ENCODE results near the gene RREB1. TPM values are rescaled to one million over a fixed set of nuclear protein-coding genes. Genes with fewer than 3 reads are reported as not detected.
A peak's percentile ranks its signal among the peaks of the same experiment; 100 is the strongest.

Gene RREB1
- total and polyA plus RNA-seq, 10 donors = 3.2 to 72.0 (median 54.6) TPM

GRCh38 chr6:7238900-7239589 is 131.3 kb downstream of the RREB1 start:
- H3K27me3 ChIP-seq (replicated peaks in 1 of 7) = no peaks in the 10 kb centered on the region
- peaks cover 12 to 60% (median 46%) of the 10 kb centered on the region in 6 donors for H3K4me1 ChIP-seq
- H3K9me3 ChIP-seq = no peaks in the 10 kb centered on the region
- TF ChIP-seq POLR2AphosphoS5 (IDR thresholded peaks at IDR 0.05) (peak; percentile 61 to 70 (median 69)), POLR2A (IDR thresholded peaks at IDR 0.05) (no peak), CTCF (IDR thresholded peaks at IDR 0.05 in 8 of 11, conservative IDR thresholded peaks at IDR 0.05 in 3 of 11) (peak; percentile 34 to 83 (median 72))
- WGBS, 5 donors = 35 to 39% (median 38%) methylated on average over 10 of the region's 10 CpGs
- peaks cover 0 to 82% (median 36%) of the 10 kb centered on the region in 6 donors for H3K36me3 ChIP-seq
- H3K27ac ChIP-seq = peak overlapping the region in 3 of 8 donors; percentile 25 to 55 (median 37)
- peak; percentile 94 for DNase-seq
- no peak overlapping the region for H3K4me3 ChIP-seq
- intact Hi-C loops (cut with DNase I; ENCODE audit: low total_unique reads) = no loop called here

GRCh38 chr6:7239590-7239948 is 131.8 kb downstream of the RREB1 start:
- TF ChIP-seq POLR2A (IDR thresholded peaks at IDR 0.05) (no peak), CTCF (IDR thresholded peaks at IDR 0.05 in 8 of 11, conservative IDR thresholded peaks at IDR 0.05 in 3 of 11) (no peak), POLR2AphosphoS5 (IDR thresholded peaks at IDR 0.05) (no peak)
- DNase-seq = no peak
- Histone ChIP-seq H3K27me3 (replicated peaks in 1 of 7) (no peaks in the 10 kb centered on the region), H3K27ac (peak overlapping the region in 2 of 8 donors; percentile 25 to 55), H3K9me3 (no peaks in the 10 kb centered on the region), H3K4me3 (no peak overlapping the region), H3K4me1 (peaks cover 12 to 62% (median 46%) of the 10 kb centered on the region in 6 donors), H3K36me3 (peaks cover 0 to 81% (median 32%) of the 10 kb centered on the region in 6 donors)
- 70 to 79% (median 73%) methylated on average over 5 of the region's 5 CpGs for WGBS, 5 donors
- intact Hi-C loops (cut with DNase I; ENCODE audit: low total_unique reads) = no loop called here

- no peaks in the 10 kb centered on the region for H3K9me3 ChIP-seq
- 88 to 96% (median 92%) methylated on average over 9 of the region's 9 CpGs for WGBS, 5 donors
- H3K27ac ChIP-seq = peak overlapping the region in 1 of 8 donors; percentile 73
- intact Hi-C loops (cut with DNase I; ENCODE audit: low total_unique reads) = loop anchor here (5.0 kb wide), 1 partner anchor 568 kb away; no protein-coding TSS in a partner anchor
- no peak overlapping the region for H3K4me3 ChIP-seq
- no peak for TF ChIP-seq POLR2AphosphoS5 (IDR thresholded peaks at IDR 0.05)
- TF ChIP-seq POLR2A (IDR thresholded peaks at IDR 0.05) = no peak
- no peak for TF ChIP-seq CTCF (IDR thresholded peaks at IDR 0.05 in 8 of 11, conservative IDR thresholded peaks at IDR 0.05 in 3 of 11)
- H3K36me3 ChIP-seq = peaks cover 0 to 81% (median 25%) of the 10 kb centered on the region in 6 donors
- DNase-seq = no peak
- peaks cover 12 to 60% (median 46%) of the 10 kb centered on the region in 6 donors for H3K4me1 ChIP-seq
- no peaks in the 10 kb centered on the region for H3K27me3 ChIP-seq (replicated peaks in 1 of 7)
These were observed 132.6 kb downstream of the RREB1 start for GRCh38 chr6:7240351-7240750.

GRCh38 chr6:7241160-7241559 is 133.4 kb downstream of the RREB1 start:
- 90 to 95% (median 91%) methylated on average over 8 to 10 of the region's 10 CpGs for WGBS, 5 donors
- intact Hi-C loops (cut with DNase I; ENCODE audit: low total_unique reads) = loop anchor here (5.0 kb wide), 1 partner anchor 569 kb away; no protein-coding TSS in a partner anchor
- no peaks in the 10 kb centered on the region for H3K9me3 ChIP-seq
- no peak for DNase-seq
- H3K27me3 ChIP-seq (replicated peaks in 1 of 7) = no peaks in the 10 kb centered on the region
- peak overlapping the region in 5 of 8 donors; percentile 60 to 74 (median 65) for H3K27ac ChIP-seq
- peaks cover 12 to 52% (median 40%) of the 10 kb centered on the region in 6 donors for H3K4me1 ChIP-seq
- peaks cover 0 to 81% (median 24%) of the 10 kb centered on the region in 6 donors for H3K36me3 ChIP-seq
- TF ChIP-seq POLR2AphosphoS5 (IDR thresholded peaks at IDR 0.05) (no peak), POLR2A (IDR thresholded peaks at IDR 0.05) (no peak), CTCF (IDR thresholded peaks at IDR 0.05 in 8 of 11, conservative IDR thresholded peaks at IDR 0.05 in 3 of 11) (no peak)
- H3K4me3 ChIP-seq = no peak overlapping the region
